ENCODE measurements around the gene FARS2.

DNA sequence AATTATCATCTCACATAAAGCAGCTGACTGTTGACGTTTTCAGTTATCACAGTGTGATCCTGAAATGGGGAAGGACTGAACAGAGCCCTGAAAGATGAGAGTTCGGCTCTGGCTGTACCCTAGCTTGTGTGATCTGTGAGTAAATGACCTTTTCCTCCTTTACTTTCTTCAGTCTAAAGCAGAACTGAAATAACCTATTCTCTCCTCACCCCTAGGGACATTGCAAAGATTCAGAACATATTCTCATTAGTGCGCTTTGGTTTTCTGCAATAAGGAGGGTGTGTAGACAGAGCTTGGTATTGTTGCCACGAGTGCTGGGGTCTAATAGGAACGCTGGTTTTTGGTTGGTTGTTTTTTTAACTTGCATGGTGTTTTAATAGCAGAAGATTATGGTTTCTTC, 16.7 kb downstream of the FARS2 start:
- TF ChIP-seq, protein P1, sequence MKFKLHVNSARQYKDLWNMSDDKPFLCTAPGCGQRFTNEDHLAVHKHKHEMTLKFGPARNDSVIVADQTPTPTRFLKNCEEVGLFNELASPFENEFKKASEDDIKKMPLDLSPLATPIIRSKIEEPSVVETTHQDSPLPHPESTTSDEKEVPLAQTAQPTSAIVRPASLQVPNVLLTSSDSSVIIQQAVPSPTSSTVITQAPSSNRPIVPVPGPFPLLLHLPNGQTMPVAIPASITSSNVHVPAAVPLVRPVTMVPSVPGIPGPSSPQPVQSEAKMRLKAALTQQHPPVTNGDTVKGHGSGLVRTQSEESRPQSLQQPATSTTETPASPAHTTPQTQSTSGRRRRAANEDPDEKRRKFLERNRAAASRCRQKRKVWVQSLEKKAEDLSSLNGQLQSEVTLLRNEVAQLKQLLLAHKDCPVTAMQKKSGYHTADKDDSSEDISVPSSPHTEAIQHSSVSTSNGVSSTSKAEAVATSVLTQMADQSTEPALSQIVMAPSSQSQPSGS (tag by site-specific recombination; IDR thresholded peaks at IDR 0.05; ENCODE audit: low read depth): no peak
- no peak for TF ChIP-seq ZNF274 (IDR thresholded peaks at IDR 0.05; ENCODE audit: low read length)
- TF ChIP-seq ZNF274 (tag by site-specific recombination; IDR thresholded peaks at IDR 0.05; ENCODE audit: borderline replicate concordance): no peak
- TF ChIP-seq, protein P2, sequence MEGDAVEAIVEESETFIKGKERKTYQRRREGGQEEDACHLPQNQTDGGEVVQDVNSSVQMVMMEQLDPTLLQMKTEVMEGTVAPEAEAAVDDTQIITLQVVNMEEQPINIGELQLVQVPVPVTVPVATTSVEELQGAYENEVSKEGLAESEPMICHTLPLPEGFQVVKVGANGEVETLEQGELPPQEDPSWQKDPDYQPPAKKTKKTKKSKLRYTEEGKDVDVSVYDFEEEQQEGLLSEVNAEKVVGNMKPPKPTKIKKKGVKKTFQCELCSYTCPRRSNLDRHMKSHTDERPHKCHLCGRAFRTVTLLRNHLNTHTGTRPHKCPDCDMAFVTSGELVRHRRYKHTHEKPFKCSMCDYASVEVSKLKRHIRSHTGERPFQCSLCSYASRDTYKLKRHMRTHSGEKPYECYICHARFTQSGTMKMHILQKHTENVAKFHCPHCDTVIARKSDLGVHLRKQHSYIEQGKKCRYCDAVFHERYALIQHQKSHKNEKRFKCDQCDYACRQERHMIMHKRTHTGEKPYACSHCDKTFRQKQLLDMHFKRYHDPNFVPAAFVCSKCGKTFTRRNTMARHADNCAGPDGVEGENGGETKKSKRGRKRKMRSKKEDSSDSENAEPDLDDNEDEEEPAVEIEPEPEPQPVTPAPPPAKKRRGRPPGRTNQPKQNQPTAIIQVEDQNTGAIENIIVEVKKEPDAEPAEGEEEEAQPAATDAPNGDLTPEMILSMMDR (tag by site-specific recombination; IDR thresholded peaks at IDR 0.05): no peak
- no peak for TF ChIP-seq ZNF24 (tag by site-specific recombination; IDR thresholded peaks at IDR 0.05)
- TF ChIP-seq, protein P3, sequence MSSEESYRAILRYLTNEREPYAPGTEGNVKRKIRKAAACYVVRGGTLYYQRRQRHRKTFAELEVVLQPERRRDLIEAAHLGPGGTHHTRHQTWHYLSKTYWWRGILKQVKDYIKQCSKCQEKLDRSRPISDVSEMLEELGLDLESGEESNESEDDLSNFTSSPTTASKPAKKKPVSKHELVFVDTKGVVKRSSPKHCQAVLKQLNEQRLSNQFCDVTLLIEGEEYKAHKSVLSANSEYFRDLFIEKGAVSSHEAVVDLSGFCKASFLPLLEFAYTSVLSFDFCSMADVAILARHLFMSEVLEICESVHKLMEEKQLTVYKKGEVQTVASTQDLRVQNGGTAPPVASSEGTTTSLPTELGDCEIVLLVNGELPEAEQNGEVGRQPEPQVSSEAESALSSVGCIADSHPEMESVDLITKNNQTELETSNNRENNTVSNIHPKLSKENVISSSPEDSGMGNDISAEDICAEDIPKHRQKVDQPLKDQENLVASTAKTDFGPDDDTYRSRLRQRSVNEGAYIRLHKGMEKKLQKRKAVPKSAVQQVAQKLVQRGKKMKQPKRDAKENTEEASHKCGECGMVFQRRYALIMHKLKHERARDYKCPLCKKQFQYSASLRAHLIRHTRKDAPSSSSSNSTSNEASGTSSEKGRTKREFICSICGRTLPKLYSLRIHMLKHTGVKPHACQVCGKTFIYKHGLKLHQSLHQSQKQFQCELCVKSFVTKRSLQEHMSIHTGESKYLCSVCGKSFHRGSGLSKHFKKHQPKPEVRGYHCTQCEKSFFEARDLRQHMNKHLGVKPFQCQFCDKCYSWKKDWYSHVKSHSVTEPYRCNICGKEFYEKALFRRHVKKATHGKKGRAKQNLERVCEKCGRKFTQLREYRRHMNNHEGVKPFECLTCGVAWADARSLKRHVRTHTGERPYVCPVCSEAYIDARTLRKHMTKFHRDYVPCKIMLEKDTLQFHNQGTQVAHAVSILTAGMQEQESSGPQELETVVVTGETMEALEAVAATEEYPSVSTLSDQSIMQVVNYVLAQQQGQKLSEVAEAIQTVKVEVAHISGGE (tag by site-specific recombination; conservative IDR thresholded peaks at IDR 0.05; ENCODE audit: low read depth): no peak
- no peak for TF ChIP-seq ZNF776 (tag by site-specific recombination; IDR thresholded peaks at IDR 0.05; ENCODE audit: borderline replicate concordance)
- TF ChIP-seq SP2 (tag by site-specific recombination; IDR thresholded peaks at IDR 0.05): no peak
